Heart right ventricle (tissue), 16 donors: ENCODE results near the gene ELMO1. TPM values are rescaled to one million over a fixed set of nuclear protein-coding genes. Genes with fewer than 3 reads are reported as not detected.

ENCODE experiments used
- ATAC-seq, 8 donors: fragments of 200-7000 bp; cut with Tn5 transposase; one replicate each; pipeline ENCODE4 v1.9.1; 2020; ENCODE audit warnings: mild to moderate bottlenecking in 8 of 8, moderate library complexity in 8 of 8, moderate number of reproducible peaks in 1 of 8
- DNase-seq, 2 donors: peaks; one replicate each; pipeline ENCODE4 v3.0.0-alpha.2; 2020
- H3K27ac ChIP-seq, 10 donors: fragments of 200-600 bp; sonication (generic) in 2 of 10; one replicate each; pipeline versions ENCODE4 v1.5.0 to v1.8.0; 2020 to 2022; ENCODE audit warnings: mild to moderate bottlenecking in 3 of 10
- H3K27me3 ChIP-seq, 7 donors: fragments of 200-600 bp; one replicate each; pipeline ENCODE4 v1.8.0; 2021 to 2022; ENCODE audit warnings: mild to moderate bottlenecking in 2 of 7
- H3K36me3 ChIP-seq, 9 donors: fragments of 200-600 bp; sonication (generic) in 1 of 9; one replicate each; pipeline versions ENCODE4 v1.5.0 to v1.8.0; 2020 to 2022; ENCODE audit warnings: mild to moderate bottlenecking in 2 of 9
- H3K4me1 ChIP-seq, 9 donors: fragments of 200-600 bp; sonication (generic) in 1 of 9; one replicate each; pipeline versions ENCODE4 v1.5.0 to v1.8.0; 2020 to 2022; ENCODE audit warnings: mild to moderate bottlenecking in 4 of 9
- H3K4me3 ChIP-seq, 10 donors: fragments of 200-600 bp; sonication (generic) in 2 of 10; one replicate each; pipeline versions ENCODE4 v1.5.0 to v1.8.0; 2020 to 2022; ENCODE audit warnings: mild to moderate bottlenecking in 7 of 10, moderate library complexity in 2 of 10
- H3K9me3 ChIP-seq, 11 donors: fragments of 200-600 bp in 10 of 11; sonication (generic) in 2 of 11; one replicate each; pipeline versions ENCODE4 v1.5.0 to v1.8.0; 2013 to 2022; ENCODE audit warnings: mild to moderate bottlenecking in 2 of 11, control low read depth in 1 of 11, moderate library complexity in 1 of 11
- WGBS, 2 donors: extraction: QIAGEN DNeasy Blood & Tissue Kit; methylation state at CpG; one replicate each; pipeline ENCODE4 v1.1.7; 2013; ENCODE audit warnings: inconsistent platforms in 1 of 2; 5-methylcytosine and 5-hydroxymethylcytosine counted together
- intact Hi-C, 10 donors: fragments of 100-400 bp; cut with DNase I; formaldehyde crosslinking; loops; one replicate each; pipeline versions ENCODE4 v1.11.1 to v1.14.2; 2022
- polyA plus RNA-seq, 2 donors: library from polyadenylated mRNA; stranded (reverse); fragments of 200-250 nt; gene quantifications; one replicate each; pipeline ENCODE4 v1.2.3, GENCODE V29; 2013
- total RNA-seq, 10 donors: library from RNA; stranded (reverse); fragmentation: NEBNext Ultra II Directional in 3 of 10; extraction: Animal tissue kit (Norgen Biotek cat#: 25700) in 3 of 10; gene quantifications; one replicate each; pipeline versions ENCODE4 v1.2.1 to v1.2.4, GENCODE V29; 2021 to 2023
- TF ChIP-seq, protein P1 (sequence below), 9 donors: fragments of 200-600 bp; sonication (generic) in 2 of 9; IDR thresholded peaks; one replicate each; pipeline versions ENCODE4 v1.5.0 to v1.8.0; 2021 to 2022; ENCODE audit warnings: antibody characterized with exemption in 9 of 9, mild to moderate bottlenecking in 5 of 9, moderate library complexity in 1 of 9
- donor health status: Arrhythmogenic right ventricular cardiomyopathy.
- donor health status: ischemic (EF 13 %, LVEDD 7.1; RV severe dilation, severe dysfunction).
- donor health status: healthy with polysubstance abuse.
- donor health status: DM: no; HTN: yes; CAD: no.
- donor health status: DM: no; HTN: no; CAD: no.
- donor health status: ischemic (EF 25% LVEDD 6.9; RV normal size, moderate dysfunction).
- donor health status: ischemic (EF 25% LVEDD 5.7; RV mildly dilated, moderate dysfunction).
- donor health status: healthy.
- donor health status: DM: yes; HTN: yes; CAD: no.
- donor health status: Ischemic cardiomyopathy.
- donor health status: ischemic (EF 35%, LVEDD 5.7; RV mildly dilated, moderate dysfunction).
- donor health status: nonischemic (EF 11% LVEDD 7.7; RV severe dilation, severe dysfunction).
- donor health status: DM: yes; HTN: yes; CAD: no.
- donor health status: PGD.
- donor health status: ischemic (EF 29% LVEDD 5.4; RV normal size, mild dysfunction).
- donor health status: nonischemic (EF 23%, LVEDD 6.1; RV moderate dilation, normal function).

ELMO1 gene
- total and polyA plus RNA-seq, 12 donors, result 8.5 to 18.0 (median 13.9) TPM

DNA sequence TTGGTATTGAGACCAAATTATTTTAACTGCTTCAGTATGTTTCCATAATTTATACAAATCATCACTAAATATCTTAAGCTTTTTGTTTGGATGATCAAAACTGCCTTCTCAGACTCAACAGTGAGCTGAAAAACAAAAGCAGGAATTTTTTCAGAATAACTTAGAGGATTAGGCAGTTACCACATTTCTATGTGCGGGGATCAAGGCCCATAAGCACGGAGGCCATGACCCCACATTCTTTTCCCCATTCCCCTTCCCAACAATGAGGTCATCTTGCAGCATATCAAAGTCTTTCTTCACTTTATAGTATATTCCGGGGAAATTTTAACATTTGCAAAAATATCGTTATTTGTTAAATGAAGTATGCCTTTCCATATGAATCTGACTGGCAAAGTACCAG lies 125.8 kb downstream of the ELMO1 start:
- intact Hi-C loops, result no loop called here
- TF ChIP-seq, protein P1, sequence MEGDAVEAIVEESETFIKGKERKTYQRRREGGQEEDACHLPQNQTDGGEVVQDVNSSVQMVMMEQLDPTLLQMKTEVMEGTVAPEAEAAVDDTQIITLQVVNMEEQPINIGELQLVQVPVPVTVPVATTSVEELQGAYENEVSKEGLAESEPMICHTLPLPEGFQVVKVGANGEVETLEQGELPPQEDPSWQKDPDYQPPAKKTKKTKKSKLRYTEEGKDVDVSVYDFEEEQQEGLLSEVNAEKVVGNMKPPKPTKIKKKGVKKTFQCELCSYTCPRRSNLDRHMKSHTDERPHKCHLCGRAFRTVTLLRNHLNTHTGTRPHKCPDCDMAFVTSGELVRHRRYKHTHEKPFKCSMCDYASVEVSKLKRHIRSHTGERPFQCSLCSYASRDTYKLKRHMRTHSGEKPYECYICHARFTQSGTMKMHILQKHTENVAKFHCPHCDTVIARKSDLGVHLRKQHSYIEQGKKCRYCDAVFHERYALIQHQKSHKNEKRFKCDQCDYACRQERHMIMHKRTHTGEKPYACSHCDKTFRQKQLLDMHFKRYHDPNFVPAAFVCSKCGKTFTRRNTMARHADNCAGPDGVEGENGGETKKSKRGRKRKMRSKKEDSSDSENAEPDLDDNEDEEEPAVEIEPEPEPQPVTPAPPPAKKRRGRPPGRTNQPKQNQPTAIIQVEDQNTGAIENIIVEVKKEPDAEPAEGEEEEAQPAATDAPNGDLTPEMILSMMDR (IDR thresholded peaks at IDR 0.05), result no peak
- no peak overlapping the region for H3K4me3 ChIP-seq
- no peak for DNase-seq
- H3K4me1 ChIP-seq, result peaks cover 0 to 18% (median 0%) of the 10 kb centered on the region in 9 donors
- no peak overlapping the region for H3K27ac ChIP-seq
- no peaks in the 10 kb centered on the region for H3K27me3 ChIP-seq
- H3K9me3 ChIP-seq, result no peaks in the 10 kb centered on the region
- no peaks in the 10 kb centered on the region for H3K36me3 ChIP-seq
- ATAC-seq, result no peak
- WGBS, 2 donors, result 82 to 95% methylated on average over 4 of the region's 4 CpGs

DNA sequence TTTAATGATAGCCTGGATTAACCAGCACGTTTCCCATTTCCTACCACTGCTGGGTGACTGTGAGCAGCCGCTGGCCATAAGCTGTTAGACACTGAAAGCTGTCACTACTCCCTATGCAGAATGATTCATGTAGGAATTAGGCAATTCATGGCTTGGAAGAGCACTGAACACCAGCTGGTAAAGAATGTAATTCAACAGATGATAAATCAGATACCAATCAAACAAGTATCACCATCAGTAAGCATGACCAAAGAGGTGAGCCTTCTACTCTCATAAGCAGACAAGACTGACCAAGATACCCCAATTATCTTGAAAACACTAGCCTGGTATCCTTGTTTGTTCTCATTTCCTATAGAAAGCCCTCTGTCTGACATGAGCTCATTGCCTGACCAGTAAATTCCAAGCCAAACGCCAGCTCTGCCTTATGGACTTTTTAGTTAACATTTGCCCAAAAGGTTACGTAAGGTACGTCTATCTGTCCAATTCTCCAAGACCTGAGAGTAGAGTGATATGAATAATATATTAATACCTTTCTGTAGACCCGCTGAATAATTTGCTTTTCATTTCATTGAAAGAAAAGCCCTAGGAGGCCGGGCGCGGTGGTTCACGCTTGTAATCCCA lies 127.7 kb downstream of the ELMO1 start:
- ATAC-seq (peak in 1 of 8 donors; percentile 58), DNase-seq (no peak)
- Histone ChIP-seq H3K4me1 (peaks cover 0 to 26% (median 0%) of the 10 kb centered on the region in 9 donors), H3K36me3 (no peaks in the 10 kb centered on the region), H3K27ac (no peak overlapping the region), H3K27me3 (no peaks in the 10 kb centered on the region), H3K4me3 (no peak overlapping the region), H3K9me3 (no peaks in the 10 kb centered on the region)
- TF ChIP-seq, protein P1 (IDR thresholded peaks at IDR 0.05), result no peak
- 94 to 95% methylated on average over 10 of the region's 10 CpGs for WGBS, 2 donors
- intact Hi-C loops, result no loop called here

DNA sequence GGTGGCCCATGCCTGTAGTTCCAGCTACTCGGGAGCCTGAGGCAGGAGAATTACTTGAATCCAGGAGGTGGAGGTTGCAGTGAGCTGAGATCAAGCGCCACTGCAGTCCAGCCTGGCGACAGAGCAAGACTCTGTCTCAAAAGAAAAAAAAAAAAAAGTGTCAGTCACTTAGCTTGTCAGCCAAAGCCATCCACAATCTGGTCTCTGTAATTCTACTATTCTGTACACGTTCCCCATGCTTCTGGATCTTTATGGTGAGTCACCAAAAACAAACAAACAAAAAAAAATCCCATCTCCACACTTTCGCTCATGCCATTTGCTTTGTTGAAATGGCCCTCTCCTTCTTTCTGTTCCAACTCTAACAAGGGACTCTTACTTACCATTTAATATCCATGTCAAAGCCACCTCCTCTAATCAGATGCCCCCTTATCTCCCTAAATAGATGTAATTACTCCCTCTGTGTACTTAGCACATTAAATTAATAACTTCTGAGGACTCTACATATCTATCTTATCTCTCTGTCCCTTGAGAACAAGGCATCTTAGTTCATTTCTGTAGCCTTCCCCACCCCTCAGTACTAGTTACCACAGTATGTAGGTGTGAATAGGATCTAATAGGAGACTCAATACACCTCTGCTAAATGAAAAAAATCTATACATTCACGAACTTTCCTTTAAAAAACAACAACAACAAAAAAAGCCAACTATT lies 128.4 kb downstream of the ELMO1 start:
- H3K27ac ChIP-seq, result no peak overlapping the region
- 75 to 81% methylated on average over 6 of the region's 6 CpGs for WGBS, 2 donors
- peaks cover 0 to 3% (median 0%) of the 10 kb centered on the region in 9 donors for H3K36me3 ChIP-seq
- DNase-seq, result no peak
- H3K4me3 ChIP-seq, result no peak overlapping the region
- H3K27me3 ChIP-seq, result no peaks in the 10 kb centered on the region
- intact Hi-C loops, result no loop called here
- ATAC-seq, result no peak
- H3K9me3 ChIP-seq, result no peaks in the 10 kb centered on the region
- peaks cover 0 to 33% (median 0%) of the 10 kb centered on the region in 9 donors for H3K4me1 ChIP-seq
- TF ChIP-seq, protein P1 (IDR thresholded peaks at IDR 0.05), result no peak

DNA sequence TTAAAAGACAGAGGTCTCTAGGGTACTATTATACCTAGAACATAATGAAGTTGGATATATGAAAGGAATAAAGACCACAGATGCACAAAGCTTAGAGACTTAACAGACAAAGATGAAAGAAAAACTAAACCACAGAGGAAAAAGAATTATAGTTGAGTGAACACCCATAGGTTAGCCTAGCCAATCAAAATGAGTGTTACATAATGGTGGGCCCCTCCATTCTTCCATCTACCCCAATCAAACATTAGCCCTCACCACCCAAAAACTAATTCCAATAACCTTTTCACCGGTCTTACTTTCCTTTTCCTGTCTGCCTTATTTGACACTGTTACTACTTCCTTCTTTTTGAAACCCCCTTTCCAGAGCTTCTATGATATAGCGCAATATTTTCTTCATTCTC lies 130.1 kb downstream of the ELMO1 start:
- Histone ChIP-seq H3K27me3 (no peaks in the 10 kb centered on the region), H3K27ac (no peak overlapping the region), H3K36me3 (peaks cover 0 to 20% (median 0%) of the 10 kb centered on the region in 9 donors), H3K4me3 (no peak overlapping the region), H3K9me3 (no peaks in the 10 kb centered on the region), H3K4me1 (peaks cover 0 to 41% (median 0%) of the 10 kb centered on the region in 9 donors)
- TF ChIP-seq, protein P1 (IDR thresholded peaks at IDR 0.05), result no peak
- no peak for ATAC-seq
- intact Hi-C loops, result no loop called here
- no peak for DNase-seq
- 85 to 89% methylated on average over 2 of the region's 2 CpGs for WGBS, 2 donors
